Skeletal muscle tissue (tissue), 4 donors: ENCODE results near the gene RING1. TPM values are rescaled to one million over a fixed set of nuclear protein-coding genes. Genes with fewer than 3 reads are reported as not detected.

Experiments
- H3K27ac ChIP-seq: one replicate; pipeline ENCODE4 v1.7.0; 2013; ENCODE audit warnings: mild to moderate bottlenecking, low read depth, low read length, inconsistent platforms
- H3K27me3 ChIP-seq, 3 donors: one replicate each; pipeline ENCODE4 v1.7.0; 2013; ENCODE audit warnings: low read length in 3 of 3; ENCODE audit not compliant: control insufficient read depth in 3 of 3, insufficient read depth in 3 of 3
- H3K36me3 ChIP-seq, 3 donors: one replicate each; pipeline ENCODE4 v1.7.0; 2013; ENCODE audit warnings: low read length in 3 of 3; ENCODE audit not compliant: control insufficient read depth in 3 of 3, insufficient read depth in 3 of 3
- H3K4me1 ChIP-seq, 3 donors: one replicate each; pipeline ENCODE4 v1.7.0; 2013; ENCODE audit warnings: low read length in 3 of 3, mild to moderate bottlenecking in 3 of 3; ENCODE audit not compliant: control insufficient read depth in 3 of 3, insufficient read depth in 3 of 3
- H3K4me3 ChIP-seq, 3 donors: one replicate each; pipeline ENCODE4 v1.7.0; 2013; ENCODE audit warnings: low read length in 3 of 3
- H3K9ac ChIP-seq, 3 donors: one replicate each; pipeline ENCODE4 v1.7.0; 2013; ENCODE audit warnings: low read length in 3 of 3, mild to moderate bottlenecking in 3 of 3, moderate library complexity in 2 of 3, low read depth in 1 of 3
- H3K9me3 ChIP-seq, 3 donors: one replicate each; pipeline ENCODE4 v1.7.0; 2013; ENCODE audit warnings: low read length in 3 of 3; ENCODE audit not compliant: control insufficient read depth in 3 of 3
- total RNA-seq: library from RNA; depleted of rRNA; stranded (reverse); fragments of >200 nt; gene quantifications from one replicate; pipeline ENCODE4 v1.2.3, GENCODE V29; 2014
- donor health status: Osteomylitis.

RING1 gene
- total RNA-seq, 1 donor from 2014 or later = 20.4 TPM

GRCh38 chr6:33166363-33166762, 41.9 kb upstream of the RING1 start:
- Histone ChIP-seq H3K27me3 (no peaks in the 10 kb centered on the region), H3K9me3 (no peaks in the 10 kb centered on the region), H3K36me3 (no peaks in the 10 kb centered on the region), H3K4me3 (no peak overlapping the region), H3K27ac (no peak overlapping the region), H3K9ac (no peak overlapping the region), H3K4me1 (peaks cover 5 to 11% (median 10%) of the 10 kb centered on the region in 3 donors)

DNA sequence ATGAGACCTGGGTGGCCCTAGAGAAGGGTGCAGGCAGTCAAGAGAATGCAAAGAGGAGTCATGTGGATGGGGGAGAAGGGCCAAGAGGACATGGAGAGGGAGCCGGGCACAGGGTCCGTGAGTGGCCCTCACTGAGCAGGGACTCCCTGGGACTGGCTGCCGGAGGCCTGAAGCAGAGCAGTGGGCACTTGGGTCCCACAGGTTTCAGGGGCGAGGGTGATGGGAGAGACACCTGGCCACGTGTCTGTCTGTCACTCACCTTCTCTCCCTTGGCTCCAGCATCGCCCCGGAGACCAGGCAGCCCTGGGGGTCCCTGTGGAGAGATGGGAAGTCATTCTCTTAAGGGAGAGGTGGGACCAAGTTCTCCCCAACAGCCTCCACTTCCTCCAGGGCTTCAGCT, 41.5 kb upstream of the RING1 start:
- no peak overlapping the region for H3K27ac ChIP-seq
- H3K4me3 ChIP-seq = no peak overlapping the region
- peaks cover 2 to 6% (median 6%) of the 10 kb centered on the region in 3 donors for H3K4me1 ChIP-seq
- H3K36me3 ChIP-seq = no peaks in the 10 kb centered on the region
- no peak overlapping the region for H3K9ac ChIP-seq
- no peaks in the 10 kb centered on the region for H3K27me3 ChIP-seq
- no peaks in the 10 kb centered on the region for H3K9me3 ChIP-seq

DNA sequence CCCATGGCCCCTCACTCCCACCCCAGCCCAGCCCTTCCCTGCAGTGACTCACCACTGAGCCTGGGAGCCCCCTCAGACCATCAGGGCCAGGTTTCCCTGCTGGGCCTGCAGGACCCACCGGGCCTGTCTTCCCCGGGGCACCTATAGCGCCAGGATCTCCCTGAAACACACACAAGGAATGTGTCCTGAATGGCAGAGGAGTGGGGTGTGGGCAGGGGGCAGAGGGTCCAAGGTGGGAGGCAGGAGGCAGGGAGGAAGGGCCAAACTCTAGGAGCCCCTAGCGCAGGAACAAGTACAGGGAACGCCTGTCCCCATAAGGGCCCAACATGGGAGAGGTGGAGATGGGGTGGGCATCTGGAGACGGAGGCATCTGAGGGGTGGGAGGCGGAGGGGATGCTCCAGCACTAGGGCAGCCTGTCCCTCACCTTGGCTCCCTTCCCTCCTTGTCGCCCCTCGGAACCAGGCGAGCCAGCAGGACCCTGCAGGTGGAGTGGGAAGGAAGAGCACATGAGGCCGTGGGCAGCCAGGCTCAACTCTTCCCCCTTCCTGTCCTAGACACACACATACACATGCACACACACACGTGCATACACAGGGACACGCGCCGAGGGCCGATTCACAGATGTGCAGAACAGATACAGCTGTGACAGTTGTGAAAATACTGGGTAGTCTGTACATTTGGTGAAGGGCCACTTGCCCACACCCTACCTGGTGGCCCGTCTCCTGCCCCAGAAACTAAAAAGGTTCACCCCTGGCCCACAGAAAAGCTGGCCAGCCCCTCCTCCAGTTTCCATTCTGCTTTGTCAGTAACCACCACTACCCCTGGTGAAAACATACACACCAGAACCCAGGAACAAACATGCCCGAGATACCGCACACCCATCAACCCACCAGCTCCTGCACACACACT, 40.7 kb upstream of the RING1 start:
- no peak overlapping the region for H3K4me3 ChIP-seq
- no peaks in the 10 kb centered on the region for H3K36me3 ChIP-seq
- no peaks in the 10 kb centered on the region for H3K9me3 ChIP-seq
- H3K27me3 ChIP-seq = no peaks in the 10 kb centered on the region
- H3K27ac ChIP-seq = no peak overlapping the region
- no peaks in the 10 kb centered on the region for H3K4me1 ChIP-seq
- H3K9ac ChIP-seq = no peak overlapping the region

- no peak overlapping the region for H3K4me3 ChIP-seq
- H3K9ac ChIP-seq = no peak overlapping the region
- H3K36me3 ChIP-seq = no peaks in the 10 kb centered on the region
- no peaks in the 10 kb centered on the region for H3K9me3 ChIP-seq
- no peaks in the 10 kb centered on the region for H3K4me1 ChIP-seq
- no peak overlapping the region for H3K27ac ChIP-seq
- H3K27me3 ChIP-seq = no peaks in the 10 kb centered on the region
These were observed 40.1 kb upstream of the RING1 start for GRCh38 chr6:33168284-33168601.

- Histone ChIP-seq H3K27me3 (no peaks in the 10 kb centered on the region), H3K9ac (no peak overlapping the region), H3K9me3 (no peaks in the 10 kb centered on the region), H3K36me3 (no peaks in the 10 kb centered on the region), H3K4me1 (no peaks in the 10 kb centered on the region), H3K4me3 (no peak overlapping the region), H3K27ac (no peak overlapping the region)
These were observed 39.7 kb upstream of the RING1 start for GRCh38 chr6:33168639-33169038.

DNA sequence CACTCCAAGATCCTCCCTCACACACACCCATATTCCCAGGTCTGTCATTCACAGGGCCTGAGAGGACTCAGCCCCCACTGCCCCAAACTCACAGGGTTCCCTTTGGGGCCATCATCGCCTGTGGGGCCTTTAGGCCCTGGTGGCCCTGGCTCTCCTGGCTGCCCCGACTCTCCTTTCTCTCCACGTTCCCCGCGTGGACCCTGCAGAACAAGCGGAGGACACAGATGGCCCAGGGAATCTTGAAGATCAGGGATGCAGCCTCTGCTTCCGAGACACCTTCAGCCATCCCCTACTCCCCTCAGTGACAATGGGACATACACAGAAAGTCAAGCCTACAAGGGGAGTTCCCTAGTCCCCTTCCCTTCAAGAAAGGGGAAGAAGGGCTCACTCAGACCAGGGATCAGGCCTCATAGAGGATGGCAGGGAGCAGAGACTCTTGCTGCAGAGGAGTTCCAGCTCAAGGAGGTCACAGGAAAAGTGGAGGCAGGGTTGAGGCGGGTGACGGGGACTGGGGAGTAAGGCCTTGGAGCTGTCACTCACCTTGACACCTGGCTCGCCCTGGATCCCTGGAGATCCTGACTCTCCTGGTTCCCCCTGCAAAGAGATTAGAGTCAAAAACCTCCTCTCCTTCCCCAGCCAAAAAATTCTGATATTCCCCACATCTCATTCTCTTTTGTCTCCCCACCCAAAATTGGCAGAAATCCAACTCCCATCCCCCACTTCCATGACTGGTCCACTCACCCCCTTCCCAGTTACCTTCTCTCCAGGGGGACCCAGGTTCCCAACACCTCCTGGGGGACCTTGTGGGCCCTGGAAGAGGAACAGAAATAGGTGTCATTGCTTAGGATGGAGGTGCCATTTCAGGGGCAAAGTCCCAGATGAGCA, 38.8 kb upstream of the RING1 start:
- Histone ChIP-seq H3K27me3 (no peaks in the 10 kb centered on the region), H3K9me3 (no peaks in the 10 kb centered on the region), H3K4me1 (no peaks in the 10 kb centered on the region), H3K36me3 (no peaks in the 10 kb centered on the region), H3K9ac (no peak overlapping the region), H3K4me3 (no peak overlapping the region), H3K27ac (no peak overlapping the region)

DNA sequence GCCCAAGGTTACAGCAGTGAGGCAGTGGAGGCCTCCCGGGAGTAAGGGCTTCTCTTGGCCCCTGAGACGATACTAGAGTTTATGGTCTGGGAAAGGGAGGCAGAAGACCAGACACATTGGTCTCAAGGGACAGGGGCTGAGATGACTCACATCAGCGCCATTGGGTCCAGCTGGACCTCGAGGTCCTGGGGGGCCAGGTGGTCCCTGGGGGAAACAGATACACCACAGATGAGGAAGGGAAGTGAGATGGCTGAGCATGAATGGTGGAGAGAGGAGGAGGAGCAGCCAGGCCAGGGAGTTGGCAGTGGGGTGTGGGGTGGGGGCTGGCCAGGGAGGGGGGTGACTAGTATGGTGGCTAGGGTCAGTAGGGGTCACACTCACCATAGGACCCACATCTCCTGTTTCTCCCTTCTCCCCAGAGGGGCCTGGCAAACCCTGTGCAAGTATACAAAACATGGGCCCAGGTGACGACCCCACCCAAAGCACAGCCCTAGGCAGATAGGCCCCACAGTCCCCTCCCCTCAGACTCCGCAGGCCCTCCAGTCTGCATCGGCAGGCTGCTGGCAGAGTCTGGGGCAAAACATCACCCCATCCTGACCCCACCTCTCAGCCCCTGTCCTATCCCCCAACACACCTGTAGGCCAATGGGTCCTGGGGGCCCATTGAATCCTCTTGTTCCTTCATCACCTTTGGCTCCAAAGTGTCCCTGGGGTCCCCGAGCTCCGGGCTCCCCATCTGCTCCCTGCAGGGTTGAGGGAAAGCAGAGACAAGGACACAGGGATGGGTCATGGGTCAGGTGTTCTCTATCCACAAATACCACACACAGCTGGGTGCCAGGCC, 37.9 kb upstream of the RING1 start:
- Histone ChIP-seq H3K27me3 (no peaks in the 10 kb centered on the region), H3K36me3 (no peaks in the 10 kb centered on the region), H3K27ac (no peak overlapping the region), H3K4me3 (no peak overlapping the region), H3K4me1 (no peaks in the 10 kb centered on the region), H3K9me3 (no peaks in the 10 kb centered on the region), H3K9ac (no peak overlapping the region)

GRCh38 chr6:33171016-33171879, 37.1 kb upstream of the RING1 start:
- Histone ChIP-seq H3K27me3 (peaks cover 0 to 3% (median 0%) of the 10 kb centered on the region in 3 donors), H3K9me3 (no peaks in the 10 kb centered on the region), H3K4me1 (no peaks in the 10 kb centered on the region), H3K4me3 (no peak overlapping the region), H3K9ac (no peak overlapping the region), H3K36me3 (no peaks in the 10 kb centered on the region), H3K27ac (no peak overlapping the region)
